GM12865 (cell line): ENCODE data around the gene BACH1.
"Not testable (repeated sequence)": the region's sequence is repeated elsewhere in the genome, so short reads cannot be mapped to it uniquely, and the experiment has no call there.

Experiments
- DNase-seq: peaks from one replicate; pipeline ENCODE4 v3.0.0; 2010; ENCODE audit warnings: low read depth
- H3K4me3 ChIP-seq: 2 replicates; pipeline ENCODE4 v1.5.1; 2011; ENCODE audit warnings: mild to moderate bottlenecking, low read depth, low read length, control low read depth
- CTCF ChIP-seq: IDR thresholded peaks from 2 replicates; pipeline ENCODE4 v1.5.1; 2011; ENCODE audit warnings: low read length, control low read depth, low read depth, inconsistent platforms; ENCODE audit not compliant: insufficient read depth; ENCODE audit errors: missing control alignments

Gene BACH1

GRCh38 chr21:29271927-29272333, 26.8 kb upstream of the BACH1 start:
- DNase-seq = no peak
- no peak for TF ChIP-seq CTCF
- no peak overlapping the region for H3K4me3 ChIP-seq

GRCh38 chr21:29277442-29277841, 21.3 kb upstream of the BACH1 start:
- no peak for DNase-seq
- H3K4me3 ChIP-seq = no peak overlapping the region
- no peak for TF ChIP-seq CTCF

GRCh38 chr21:29279558-29279957, 19.2 kb upstream of the BACH1 start:
- H3K4me3 ChIP-seq = no peak overlapping the region
- no peak for DNase-seq
- TF ChIP-seq CTCF = no peak

- not testable (repeated sequence) for H3K4me3 ChIP-seq, DNase-seq
These were observed 16.9 kb upstream of the BACH1 start for GRCh38 chr21:29281801-29282200.

GRCh38 chr21:29287383-29287782, 11.3 kb upstream of the BACH1 start:
- no peak for TF ChIP-seq CTCF
- DNase-seq = peak; percentile 14
- H3K4me3 ChIP-seq = no peak overlapping the region

- TF ChIP-seq CTCF = no peak
- H3K4me3 ChIP-seq = no peak overlapping the region
- no peak for DNase-seq
These were observed 10.5 kb upstream of the BACH1 start for GRCh38 chr21:29288239-29288638.

GRCh38 chr21:29289317-29289716, 9.4 kb upstream of the BACH1 start:
- no peak overlapping the region for H3K4me3 ChIP-seq
- no peak for DNase-seq
- TF ChIP-seq CTCF = no peak
